SU-DHL-6 (cell line): ENCODE data around the gene VEGFA.

Source experiments
- H2AFZ ChIP-seq: fragments of 200-600 bp; sonication (generic); 2 replicates; pipeline ENCODE4 v1.6.1; 2014; ENCODE audit warnings: low read depth, mild to moderate bottlenecking, moderate library complexity, mixed read lengths, antibody characterized with exemption, low read length; ENCODE audit not compliant: severe bottlenecking
- H3F3A ChIP-seq: fragments of 200-600 bp; shearing (Covaris generic); 2 replicates; pipeline ENCODE4 v1.6.0; 2016; ENCODE audit warnings: antibody characterized with exemption, mild to moderate bottlenecking; ENCODE audit not compliant: insufficient read depth
- H3K27ac ChIP-seq: fragments of 200-600 bp; sonication (generic); 2 replicates; pipeline ENCODE4 v1.5.1; 2016; ENCODE audit warnings: low read depth, mild to moderate bottlenecking, low read length, moderate library complexity, mixed read lengths
- H3K27me3 ChIP-seq: fragments of 200-600 bp; sonication (generic), shearing (Covaris generic); 2 replicates; pipeline ENCODE4 v1.6.0; 2014; ENCODE audit warnings: mild to moderate bottlenecking, low read length
- H3K36me3 ChIP-seq: fragments of 200-600 bp; sonication (generic); 2 replicates; pipeline ENCODE4 v1.6.1; 2014; ENCODE audit warnings: mild to moderate bottlenecking, low read length, mixed read lengths
- H3K4me2 ChIP-seq: fragments of 300-600, 200-600 bp; shearing (Covaris generic), sonication (generic); 2 replicates; pipeline ENCODE4 v1.6.0; 2014; ENCODE audit warnings: low read length, low read depth, mild to moderate bottlenecking; ENCODE audit not compliant: poor library complexity, severe bottlenecking
- H3K4me3 ChIP-seq: fragments of 200-600 bp; sonication (generic); 2 replicates; pipeline ENCODE4 v1.5.1; 2014; ENCODE audit warnings: antibody characterized with exemption, low read length, mild to moderate bottlenecking, mixed read lengths; ENCODE audit not compliant: insufficient read depth, poor library complexity, severe bottlenecking
- H3K79me2 ChIP-seq: fragments of 200-600 bp; sonication (generic); 2 replicates; pipeline ENCODE4 v1.6.1; 2014; ENCODE audit warnings: mild to moderate bottlenecking, low read length, moderate library complexity; ENCODE audit not compliant: insufficient read depth
- H3K9ac ChIP-seq: fragments of 200-600 bp; sonication (generic); 2 replicates; pipeline ENCODE4 v1.7.0; 2014; ENCODE audit warnings: mild to moderate bottlenecking, low read length
- H3K9me2 ChIP-seq: fragments of 200-600 bp; sonication (generic); replicated peaks from 2 replicates; pipeline ENCODE4 v1.6.1; 2014; ENCODE audit warnings: low read length; ENCODE audit not compliant: insufficient read depth
- H3K9me3 ChIP-seq: fragments of 200-600 bp; sonication (generic); 2 replicates; pipeline ENCODE4 v1.6.1; 2014; ENCODE audit warnings: low read length, mixed read lengths; ENCODE audit not compliant: insufficient read depth
- H4K20me1 ChIP-seq: fragments of 200-600 bp; sonication (generic); 2 replicates; pipeline ENCODE4 v1.6.1; 2014; ENCODE audit warnings: low read depth, mild to moderate bottlenecking, antibody characterized with exemption, low read length, moderate library complexity, mixed read lengths
- EZH2phosphoT487 ChIP-seq: fragments of 200-600 bp; sonication (generic), shearing (Covaris generic); conservative IDR thresholded peaks from 2 replicates; pipeline ENCODE4 v1.6.1; 2018; ENCODE audit warnings: mild to moderate bottlenecking, antibody characterized with exemption, low read length, moderate library complexity, mixed read lengths
- TF ChIP-seq, protein P1 (sequence below): fragments of 200-600 bp; sonication (generic); IDR thresholded peaks from one replicate; pipeline ENCODE4 v1.5.1; 2017; ENCODE audit warnings: antibody characterized with exemption, mild to moderate bottlenecking, low read length, moderate library complexity; ENCODE audit not compliant: insufficient read depth, poor library complexity, severe bottlenecking

Gene VEGFA

GRCh38 chr6:43723737-43724295 lies 46.2 kb upstream of the VEGFA start:
- peak overlapping the region; percentile 2 for H3K4me3 ChIP-seq
- H3K36me3 ChIP-seq = no peaks in the 10 kb centered on the region
- H3F3A ChIP-seq = peaks cover 11% of the 10 kb centered on the region
- H3K79me2 ChIP-seq = no peaks in the 10 kb centered on the region
- H3K9ac ChIP-seq = peak overlapping the region; percentile 43
- no peaks in the 10 kb centered on the region for H3K27me3 ChIP-seq
- H3K27ac ChIP-seq = peak overlapping the region; percentile 56
- no peaks in the 10 kb centered on the region for H3K9me3 ChIP-seq
- no peaks in the 10 kb centered on the region for H3K9me2 ChIP-seq
- no peak for TF ChIP-seq EZH2phosphoT487
- TF ChIP-seq, protein P1, sequence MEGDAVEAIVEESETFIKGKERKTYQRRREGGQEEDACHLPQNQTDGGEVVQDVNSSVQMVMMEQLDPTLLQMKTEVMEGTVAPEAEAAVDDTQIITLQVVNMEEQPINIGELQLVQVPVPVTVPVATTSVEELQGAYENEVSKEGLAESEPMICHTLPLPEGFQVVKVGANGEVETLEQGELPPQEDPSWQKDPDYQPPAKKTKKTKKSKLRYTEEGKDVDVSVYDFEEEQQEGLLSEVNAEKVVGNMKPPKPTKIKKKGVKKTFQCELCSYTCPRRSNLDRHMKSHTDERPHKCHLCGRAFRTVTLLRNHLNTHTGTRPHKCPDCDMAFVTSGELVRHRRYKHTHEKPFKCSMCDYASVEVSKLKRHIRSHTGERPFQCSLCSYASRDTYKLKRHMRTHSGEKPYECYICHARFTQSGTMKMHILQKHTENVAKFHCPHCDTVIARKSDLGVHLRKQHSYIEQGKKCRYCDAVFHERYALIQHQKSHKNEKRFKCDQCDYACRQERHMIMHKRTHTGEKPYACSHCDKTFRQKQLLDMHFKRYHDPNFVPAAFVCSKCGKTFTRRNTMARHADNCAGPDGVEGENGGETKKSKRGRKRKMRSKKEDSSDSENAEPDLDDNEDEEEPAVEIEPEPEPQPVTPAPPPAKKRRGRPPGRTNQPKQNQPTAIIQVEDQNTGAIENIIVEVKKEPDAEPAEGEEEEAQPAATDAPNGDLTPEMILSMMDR = peak; percentile 91
- peak overlapping the region; percentile 47 for H3K4me2 ChIP-seq
- no peaks in the 10 kb centered on the region for H4K20me1 ChIP-seq
- no peak overlapping the region for H2AFZ ChIP-seq

DNA sequence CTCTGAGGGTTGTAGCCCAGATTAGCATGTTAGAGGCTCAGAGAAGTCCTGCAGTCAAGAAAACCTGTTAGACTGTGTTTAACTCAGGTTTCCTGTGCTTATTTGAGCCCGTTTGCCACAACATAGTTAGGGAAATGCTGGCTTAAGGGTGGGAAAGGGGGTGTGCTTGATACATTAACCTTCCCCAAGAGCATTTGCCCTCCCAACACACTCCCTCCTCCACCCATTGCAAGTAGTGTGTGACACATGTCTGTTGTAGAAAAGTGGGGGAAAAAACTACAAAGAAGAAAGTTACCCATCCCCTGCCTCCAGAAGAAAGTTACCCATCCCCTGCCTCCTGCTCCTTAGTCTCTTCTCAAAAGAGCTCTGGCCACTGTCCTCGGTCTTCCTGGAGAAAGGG lies 45.7 kb upstream of the VEGFA start:
- no peaks in the 10 kb centered on the region for H3K9me2 ChIP-seq
- peaks cover 11% of the 10 kb centered on the region for H3F3A ChIP-seq
- peak overlapping the region; percentile 2 for H3K4me3 ChIP-seq
- no peaks in the 10 kb centered on the region for H3K79me2 ChIP-seq
- H4K20me1 ChIP-seq = no peaks in the 10 kb centered on the region
- H3K9ac ChIP-seq = peak overlapping the region; percentile 43
- peak overlapping the region; percentile 47 for H3K4me2 ChIP-seq
- no peaks in the 10 kb centered on the region for H3K27me3 ChIP-seq
- peak overlapping the region; percentile 7 for H2AFZ ChIP-seq
- H3K36me3 ChIP-seq = no peaks in the 10 kb centered on the region
- no peaks in the 10 kb centered on the region for H3K9me3 ChIP-seq
- H3K27ac ChIP-seq = peak overlapping the region; percentile 56
- no peak for TF ChIP-seq EZH2phosphoT487
- TF ChIP-seq, protein P1 = no peak

DNA sequence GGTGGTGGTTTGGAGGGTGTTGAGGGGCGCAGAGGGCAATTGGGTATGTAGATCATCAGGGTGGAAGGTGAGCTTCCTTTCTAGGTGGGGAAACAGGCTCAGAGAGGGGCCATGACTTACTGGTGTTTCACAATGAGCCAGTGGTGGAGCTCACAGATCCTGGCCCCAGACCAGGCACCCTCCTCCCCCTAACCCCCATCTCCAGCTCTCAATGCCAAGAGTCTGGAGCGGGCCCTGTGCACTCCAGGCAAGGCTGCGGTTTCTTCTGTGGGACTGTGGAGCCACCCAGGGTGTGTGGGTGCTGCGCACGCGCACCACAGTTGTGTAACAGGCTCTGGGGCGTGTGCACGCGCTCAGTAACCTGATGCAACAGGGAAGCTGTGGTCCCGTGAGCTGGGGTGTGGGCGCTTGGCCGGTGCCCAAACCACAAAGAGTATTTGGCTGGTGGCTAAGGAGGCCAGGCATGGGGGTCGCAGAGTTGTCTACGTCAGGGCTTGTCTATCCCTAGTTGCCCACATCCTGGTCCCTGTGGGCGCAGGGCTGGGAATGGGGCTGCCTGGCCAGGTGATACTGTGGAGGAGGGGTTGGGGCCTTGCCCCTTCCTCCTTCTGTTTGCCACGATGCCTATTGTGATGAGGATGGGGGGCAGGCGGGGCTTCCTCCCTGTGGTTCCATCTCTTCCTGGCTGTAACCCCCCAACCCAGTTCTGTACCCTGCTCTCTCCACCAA lies 44.9 kb upstream of the VEGFA start:
- no peak for TF ChIP-seq EZH2phosphoT487
- TF ChIP-seq, protein P1 = no peak
- Histone ChIP-seq H3F3A (peaks cover 11% of the 10 kb centered on the region), H3K4me2 (peak overlapping the region; percentile 47), H3K27me3 (no peaks in the 10 kb centered on the region), H3K79me2 (no peaks in the 10 kb centered on the region), H3K9ac (peak overlapping the region; percentile 43), H3K27ac (peak overlapping the region; percentile 56), H2AFZ (peak overlapping the region; percentile 7), H3K9me3 (no peaks in the 10 kb centered on the region), H3K4me3 (peak overlapping the region; percentile 2), H3K36me3 (no peaks in the 10 kb centered on the region), H3K9me2 (no peaks in the 10 kb centered on the region), H4K20me1 (no peaks in the 10 kb centered on the region)
